Activated CD4-positive, CD25-positive, alpha-beta regulatory T cell treated with anti-CD3 and anti-CD28 coated beads, Interleukin-2, amount 50 U/mL, for 72 hours (primary cell): ENCODE measurements around the gene EVA1C.
"Not testable (repeated sequence)": the region's sequence is repeated elsewhere in the genome, so short reads cannot be mapped to it uniquely, and the experiment has no call there.

ENCODE experiments used
- DNase-seq: peaks from one replicate; pipeline ENCODE4 v3.0.0; 2021

Gene EVA1C

DNA sequence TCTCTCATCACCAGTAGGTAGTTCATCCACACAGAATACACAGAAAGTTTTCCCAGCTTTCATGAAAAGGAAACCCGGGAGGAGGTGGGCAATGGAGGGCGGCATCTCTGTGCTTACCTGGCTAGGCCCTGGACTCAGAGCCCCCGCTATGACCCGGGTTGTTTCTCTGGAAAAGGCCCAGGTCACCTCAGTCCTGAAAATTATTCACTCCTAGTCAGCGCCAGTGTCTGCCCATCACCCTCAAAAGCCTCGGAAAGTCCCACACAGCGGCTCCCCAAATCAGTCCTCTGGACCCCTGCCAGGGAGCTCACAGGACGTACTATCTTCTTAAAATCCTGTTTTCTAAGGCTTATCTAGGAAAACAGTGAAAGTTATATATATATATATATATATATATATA lies 121.6 kb downstream of the EVA1C start:
- no peak for DNase-seq

DNA sequence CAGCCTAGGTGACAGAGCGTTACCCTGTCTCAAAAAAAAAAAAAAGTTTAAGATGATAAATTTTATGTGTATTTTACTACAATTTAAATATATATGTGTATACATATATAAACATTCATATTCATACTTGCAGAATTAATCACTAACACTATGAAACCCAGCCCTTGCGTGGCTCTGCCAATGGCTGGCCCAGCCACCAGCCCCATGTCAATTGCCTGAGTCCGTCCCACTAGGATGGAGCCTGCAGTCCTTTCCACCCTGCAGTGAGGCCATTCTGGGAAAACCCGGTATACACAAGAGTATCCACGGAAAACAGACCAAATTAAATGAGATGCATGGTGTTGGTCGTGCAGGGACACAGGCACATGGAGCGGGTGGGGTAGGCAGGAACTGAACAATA lies 123.1 kb downstream of the EVA1C start:
- no peak for DNase-seq

DNA sequence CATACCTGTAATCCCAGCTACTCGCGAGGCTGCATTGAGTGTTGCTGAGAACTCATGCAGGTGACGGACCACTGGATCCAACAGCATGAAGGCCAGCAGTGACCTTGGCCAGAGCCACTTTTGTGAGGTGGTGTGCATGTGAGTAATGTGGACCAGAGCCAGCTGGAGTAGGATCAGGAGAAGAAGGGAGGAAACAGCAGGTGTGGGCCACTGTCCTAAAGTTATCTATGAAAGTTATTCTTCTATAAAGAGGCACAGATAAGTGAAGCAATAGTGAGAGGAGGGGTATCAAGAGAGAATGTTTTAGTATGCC lies 125.0 kb downstream of the EVA1C start:
- DNase-seq = no peak

DNA sequence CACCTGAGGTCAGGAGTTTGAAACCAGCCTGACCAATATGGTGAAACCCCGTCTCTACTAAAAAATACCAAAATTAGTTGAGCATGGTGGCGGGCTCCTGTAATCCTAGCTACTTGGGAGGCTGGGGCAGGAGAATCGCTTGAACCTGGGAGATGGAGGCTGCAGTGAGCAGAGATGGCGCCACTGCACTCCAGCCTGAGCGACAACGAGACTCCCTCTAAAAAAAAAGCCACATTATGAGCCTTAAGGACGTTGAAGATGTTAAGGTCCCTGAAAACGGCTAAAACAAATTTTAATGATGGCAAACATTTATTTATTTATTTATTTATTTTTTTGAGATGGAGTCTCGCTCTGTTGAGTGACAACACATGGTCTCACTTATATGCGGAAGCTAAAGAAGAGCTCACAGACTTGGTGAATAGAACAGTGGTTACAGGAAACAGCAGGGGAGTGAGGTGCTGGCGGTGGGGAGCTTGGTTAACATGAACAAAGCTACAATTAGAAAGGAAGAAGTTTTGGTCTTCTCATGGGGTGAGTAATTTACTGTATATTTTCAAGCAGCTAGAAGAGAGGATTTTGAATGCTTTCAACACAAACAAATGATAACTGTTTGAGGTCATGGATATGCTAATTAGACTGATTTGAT lies 125.8 kb downstream of the EVA1C start:
- DNase-seq = no peak

DNA sequence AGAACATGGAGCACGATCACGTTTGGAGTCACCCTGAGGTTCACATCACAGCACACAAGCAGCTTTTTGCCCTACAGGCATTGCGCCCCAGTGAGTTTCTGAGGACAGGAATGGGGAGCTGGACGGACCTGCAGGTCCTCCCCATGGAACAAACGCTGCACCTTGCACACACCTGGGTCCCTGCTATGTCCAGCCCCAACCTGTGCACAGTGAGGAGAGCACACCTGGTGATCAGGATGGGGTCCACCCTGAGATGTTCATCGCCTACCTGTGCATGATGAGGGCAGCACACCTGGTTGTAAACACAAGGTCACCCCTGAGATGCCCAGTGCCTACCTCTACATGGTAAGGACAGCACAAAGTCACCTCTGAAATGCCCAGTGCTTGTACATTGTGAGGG lies 126.9 kb downstream of the EVA1C start:
- DNase-seq = no peak

DNA sequence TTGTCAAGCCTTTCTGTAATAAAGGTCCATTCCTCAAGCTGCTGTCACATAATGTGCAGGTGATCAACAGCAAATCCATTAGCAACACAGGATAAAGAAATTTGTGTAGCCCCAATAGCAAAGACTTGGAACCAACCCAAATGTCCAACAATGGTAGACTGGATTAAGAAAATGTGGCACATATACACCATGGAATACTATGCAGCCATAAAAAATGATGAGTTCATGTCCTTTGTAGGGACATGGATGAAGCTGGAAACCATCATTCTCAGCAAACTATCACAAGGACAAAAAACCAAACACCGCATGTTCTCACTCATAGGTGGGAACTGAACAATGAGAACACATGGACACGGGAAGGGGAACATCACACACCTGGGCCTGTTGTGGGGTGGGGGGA lies 130.6 kb downstream of the EVA1C start:
- not testable (repeated sequence) for DNase-seq

DNA sequence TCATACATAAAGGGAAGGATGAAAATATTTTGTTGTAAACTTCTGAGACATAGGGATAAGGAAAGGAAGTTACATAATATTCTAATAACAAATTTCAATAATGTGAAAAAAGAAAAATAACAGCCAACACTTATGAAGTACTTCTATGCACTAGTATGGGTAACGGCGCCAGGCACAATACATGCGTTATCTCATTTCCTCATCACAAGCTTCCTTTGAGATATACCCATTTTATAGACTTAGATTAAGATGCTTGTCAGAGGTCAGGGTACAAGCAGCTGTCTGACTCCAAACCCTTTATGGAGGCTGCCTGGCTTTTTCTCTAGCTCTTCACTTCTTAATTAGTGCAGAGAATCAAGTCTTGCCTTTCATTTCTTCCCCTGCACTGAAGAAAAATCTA lies 131.5 kb downstream of the EVA1C start:
- DNase-seq = no peak

DNA sequence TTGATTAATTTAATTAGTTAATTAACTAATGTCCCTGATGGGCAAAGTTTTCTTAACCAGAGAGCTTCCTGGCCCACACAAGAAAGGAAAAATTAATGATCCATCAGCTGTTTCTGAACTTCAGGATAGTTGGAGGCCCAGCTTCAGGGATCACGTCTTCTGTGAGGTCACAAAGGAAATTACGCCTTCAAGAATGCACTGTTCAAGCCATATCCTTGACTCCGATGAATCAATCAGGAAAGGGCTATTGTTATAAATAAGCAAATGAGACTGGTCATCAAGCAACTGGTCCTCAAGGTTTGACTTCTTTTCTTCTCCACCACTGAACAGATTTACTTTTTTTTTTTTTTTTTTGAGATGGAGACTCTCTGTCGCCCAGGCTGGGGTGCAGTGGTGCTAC lies 132.2 kb downstream of the EVA1C start:
- no peak for DNase-seq

DNA sequence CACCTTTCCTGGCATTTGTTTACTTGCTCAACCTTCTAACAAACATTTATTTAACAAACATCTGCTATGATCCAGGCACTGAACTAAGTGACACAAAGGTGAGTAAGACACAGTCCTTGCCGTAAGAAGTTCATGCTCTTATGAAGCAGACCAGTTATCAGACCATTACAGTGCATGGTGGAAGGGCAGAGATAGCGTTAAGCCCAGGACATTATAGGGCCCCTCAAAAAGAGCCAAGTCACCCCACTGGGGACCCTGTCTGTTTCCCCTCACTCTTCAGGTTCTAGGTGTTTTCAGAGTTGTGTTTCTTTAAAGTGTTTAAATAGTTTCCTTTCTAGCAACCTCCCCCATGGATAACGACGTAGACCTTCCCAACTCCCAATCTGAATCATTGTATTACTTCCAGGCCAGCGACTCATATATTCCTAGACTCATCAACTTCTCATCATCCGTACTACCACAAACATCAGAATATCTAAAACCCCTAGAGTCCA lies 133.5 kb downstream of the EVA1C start:
- no peak for DNase-seq

DNA sequence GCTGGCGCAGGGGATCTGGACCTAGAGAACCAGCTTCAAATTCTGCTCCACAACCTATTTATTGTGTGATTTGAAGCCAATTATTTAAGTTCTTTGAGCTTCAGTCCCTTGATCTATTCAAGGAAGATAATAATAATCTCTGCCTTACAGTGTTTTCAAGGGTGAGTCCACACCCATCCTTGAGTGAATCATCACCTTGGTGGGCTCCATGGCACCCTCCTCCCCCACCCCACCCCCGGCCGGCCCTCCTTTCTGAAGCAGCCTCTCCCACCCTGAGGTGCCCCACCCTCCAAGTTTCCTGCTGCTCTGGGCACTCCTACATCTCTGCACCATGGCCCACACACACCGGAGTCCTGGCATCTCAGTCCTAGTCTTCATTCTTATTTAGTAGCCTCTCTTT lies 134.5 kb downstream of the EVA1C start:
- no peak for DNase-seq

DNA sequence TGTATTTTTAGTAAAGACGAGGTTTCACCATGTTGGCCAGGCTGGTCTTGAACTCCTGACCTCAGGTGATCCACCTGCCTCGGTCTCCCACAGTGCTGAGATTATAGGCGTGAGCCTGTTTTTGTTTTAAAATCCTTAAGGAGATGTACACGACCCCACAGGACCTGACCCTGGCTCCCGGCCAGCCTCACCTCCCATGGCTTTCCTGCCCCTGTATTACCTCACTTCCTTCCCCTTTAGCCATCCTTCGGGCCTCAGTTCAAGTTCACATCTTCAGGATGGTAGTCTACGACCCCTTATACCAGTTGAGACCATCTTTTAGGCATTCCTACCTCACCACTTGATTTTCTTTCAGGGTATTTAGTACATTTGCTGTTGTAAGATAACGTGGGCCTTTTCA lies 136.5 kb downstream of the EVA1C start:
- DNase-seq = no peak

DNA sequence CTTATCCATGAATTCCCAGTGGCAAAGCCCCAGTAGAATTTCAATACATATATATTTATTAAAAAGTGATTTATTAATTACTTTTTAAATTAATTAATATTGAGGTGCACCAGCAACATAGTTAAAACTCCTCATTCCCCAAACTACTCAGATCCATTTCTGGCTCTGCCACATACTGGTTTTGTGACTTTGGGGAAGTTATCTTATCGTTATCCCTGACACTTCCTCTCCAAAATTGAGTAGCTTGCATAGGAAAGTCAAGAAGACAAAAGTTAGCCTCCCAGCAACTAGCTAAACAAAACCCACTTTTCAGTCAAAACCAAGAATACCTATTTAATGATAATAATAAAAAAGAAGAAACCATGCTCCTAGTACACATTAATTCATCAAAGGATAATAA lies 136.9 kb downstream of the EVA1C start:
- no peak for DNase-seq

DNA sequence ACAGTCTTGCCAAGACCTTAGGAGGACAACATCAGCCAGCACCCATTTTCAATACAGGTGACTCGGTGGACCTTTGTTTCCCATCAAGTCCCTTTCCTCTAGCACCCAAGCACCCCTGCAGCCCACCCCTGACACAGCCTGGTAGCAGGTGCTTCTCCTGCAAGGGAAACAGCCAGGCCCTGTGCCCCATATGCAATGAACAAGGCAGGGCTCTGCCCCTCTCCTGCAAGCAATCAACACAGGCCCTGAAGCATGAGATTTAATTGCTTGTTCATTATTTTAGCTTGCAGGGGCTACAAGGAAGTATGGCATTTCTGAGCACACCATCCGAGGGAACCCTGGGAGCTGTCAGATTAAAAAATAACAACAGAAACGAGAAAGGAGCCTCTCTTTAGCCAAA lies 137.4 kb downstream of the EVA1C start:
- no peak for DNase-seq

DNA sequence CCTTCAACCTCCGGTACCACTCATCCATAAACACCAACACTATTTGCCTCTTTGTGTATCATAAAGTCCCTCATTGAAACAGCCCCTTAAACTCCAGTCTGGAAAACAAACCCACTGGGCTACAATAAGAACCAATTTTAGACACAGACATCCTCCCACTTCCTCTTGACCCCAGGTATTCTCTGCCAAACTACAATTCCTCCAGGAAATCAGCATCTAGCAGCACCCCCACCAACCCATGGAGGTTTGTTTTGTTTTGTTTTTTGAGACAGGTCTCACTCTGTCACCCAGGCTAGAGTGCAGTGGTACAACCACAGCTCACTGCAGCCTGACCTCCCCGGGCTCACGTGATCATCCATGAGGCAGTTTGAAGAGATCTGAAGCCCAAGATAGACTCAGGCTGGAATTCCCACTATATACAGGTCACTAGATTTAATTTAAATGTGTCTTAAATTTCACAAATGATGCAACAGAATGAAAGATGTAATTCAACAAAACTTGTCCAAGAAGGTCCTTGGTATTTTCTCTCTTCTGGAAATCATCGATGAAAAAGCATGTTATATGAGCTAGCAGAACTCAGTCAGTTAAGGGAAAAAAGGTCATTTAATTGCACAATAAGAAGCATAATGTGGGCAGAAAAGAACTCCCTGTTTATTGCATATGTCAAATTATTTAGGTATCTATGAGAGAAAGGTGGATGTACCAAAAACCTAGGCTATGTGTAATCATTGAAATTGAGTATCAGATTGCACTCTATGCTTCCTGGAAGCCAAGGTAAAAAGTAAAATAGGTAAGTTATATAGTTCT lies 142.5 kb downstream of the EVA1C start:
- DNase-seq = no peak

DNA sequence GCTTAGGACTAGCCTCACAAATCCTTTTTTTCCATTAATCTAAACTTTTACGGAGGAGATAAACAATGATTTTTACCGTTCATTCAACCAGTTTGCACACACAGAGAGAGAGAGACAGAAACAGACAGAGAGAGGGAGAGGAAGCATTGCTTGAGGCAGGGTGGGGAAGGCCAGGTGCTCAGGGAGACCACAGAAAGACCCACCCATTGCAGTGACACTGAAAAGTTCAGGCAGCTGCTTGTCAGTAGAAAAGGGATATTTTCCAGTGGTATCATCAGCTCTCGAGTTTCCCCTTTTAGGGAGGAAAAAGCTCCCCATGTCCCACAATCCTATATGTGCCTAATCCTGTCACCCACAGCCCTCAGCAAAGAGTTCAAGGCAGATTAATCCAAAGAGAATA lies 145.6 kb downstream of the EVA1C start:
- DNase-seq = no peak

DNA sequence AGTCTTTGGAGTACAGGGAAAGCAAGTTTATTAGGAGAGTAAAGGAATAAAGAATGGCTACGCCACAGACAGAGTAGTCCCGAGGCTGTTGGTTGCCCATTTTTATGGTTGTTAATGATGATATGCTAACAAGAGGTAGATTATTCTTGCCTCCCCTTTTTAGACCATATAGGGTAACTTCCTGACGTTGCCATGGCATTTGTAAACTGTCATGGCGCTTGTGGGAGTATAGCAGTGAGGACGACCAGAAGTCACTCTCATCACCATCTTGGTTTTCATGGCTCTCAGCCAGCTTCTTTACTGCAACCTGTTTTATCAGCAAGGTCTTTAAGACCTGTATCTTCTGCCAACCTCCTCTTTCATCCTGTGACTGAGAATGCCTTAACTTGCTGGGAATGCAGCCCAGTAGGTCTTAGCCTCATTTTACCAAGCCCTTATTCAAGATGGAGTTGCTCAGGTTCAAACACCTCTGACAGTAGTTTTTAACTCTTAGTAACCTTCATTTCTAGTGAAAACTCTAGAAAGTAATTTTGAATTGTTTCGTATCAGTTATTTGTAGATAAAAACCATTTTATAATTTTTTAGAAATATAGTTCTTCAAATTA lies 146.6 kb downstream of the EVA1C start:
- DNase-seq = no peak

DNA sequence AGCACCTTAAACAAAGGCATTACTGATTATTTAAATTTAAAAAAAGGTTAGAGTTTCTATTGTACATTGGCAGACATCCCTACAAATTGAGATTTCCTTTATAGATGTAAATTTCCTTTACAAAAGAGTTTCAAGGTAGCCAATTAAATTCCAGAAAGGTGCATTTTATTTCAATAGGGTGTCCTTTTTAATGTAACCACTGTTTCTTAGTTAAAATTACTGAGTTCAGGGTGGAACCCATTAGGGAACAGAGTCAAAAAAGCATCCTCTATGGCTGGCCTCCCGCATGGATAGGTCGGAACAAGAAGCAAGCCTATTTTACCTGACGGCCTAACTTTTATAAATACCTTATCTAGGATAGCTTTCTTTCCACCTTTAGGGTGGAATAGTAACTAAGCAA lies 148.4 kb downstream of the EVA1C start:
- no peak for DNase-seq

DNA sequence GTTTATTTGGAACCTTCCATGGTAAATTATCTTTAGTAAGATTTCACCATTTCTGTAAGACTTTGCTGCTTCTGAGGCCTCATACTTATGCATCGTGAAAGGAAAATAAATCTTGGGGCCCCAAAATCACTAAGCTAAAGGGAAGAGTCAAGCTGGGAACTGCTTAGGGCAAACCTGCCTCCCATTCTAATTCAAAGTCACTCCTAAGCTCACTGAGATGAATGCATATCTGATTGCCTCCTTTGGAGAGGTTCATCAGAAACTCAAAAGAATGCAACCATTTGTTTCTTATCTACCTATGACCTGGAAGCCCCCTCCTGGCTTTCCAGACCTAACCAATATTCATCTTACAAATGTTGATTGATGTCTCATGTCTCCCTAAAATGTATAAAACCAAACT lies 149.0 kb downstream of the EVA1C start:
- DNase-seq = not testable (repeated sequence)

DNA sequence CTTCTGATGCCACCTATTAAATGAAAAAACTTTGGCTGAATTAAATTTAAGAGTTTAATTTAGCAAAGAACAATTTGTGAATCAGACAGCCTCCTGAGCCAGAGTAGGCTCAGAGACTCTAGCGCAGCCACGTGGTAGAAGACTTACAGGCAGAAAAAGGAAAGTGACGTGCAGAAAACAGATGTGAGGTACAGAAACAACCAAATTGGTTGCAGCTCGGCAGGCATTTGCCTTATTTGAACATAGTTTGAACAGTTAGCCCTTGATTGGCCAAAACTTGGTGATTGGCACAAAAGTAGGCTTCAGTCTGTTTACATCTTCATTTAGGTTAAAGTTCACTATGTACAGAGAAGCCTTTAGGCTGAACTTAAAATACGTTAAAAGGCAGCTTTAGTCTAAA lies 149.9 kb downstream of the EVA1C start:
- DNase-seq = no peak

DNA sequence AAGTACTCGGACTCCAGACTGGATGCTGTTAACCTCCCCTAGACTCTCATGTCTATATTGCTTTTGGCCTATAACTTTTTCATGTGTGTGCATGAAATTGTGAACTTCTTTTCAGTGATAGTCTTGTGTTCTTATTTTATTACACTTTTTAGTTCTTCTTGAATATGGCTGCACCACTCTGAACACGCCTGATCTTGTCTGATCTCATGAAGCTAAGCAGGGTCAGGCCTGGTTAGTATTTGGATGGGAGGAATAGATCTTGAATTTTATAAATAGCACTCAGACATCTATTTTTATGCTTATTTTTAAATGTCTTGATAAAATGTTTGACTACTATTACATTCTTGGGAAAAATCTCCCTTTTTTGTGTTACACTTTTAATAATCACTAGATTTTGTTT lies 150.4 kb downstream of the EVA1C start:
- no peak for DNase-seq
